GM18868 (cell line): ENCODE results near the gene H6PD.

Experiments used
- ATAC-seq: cut with Tn5 transposase; IDR thresholded peaks from one replicate; pipeline ENCODE4 v1.9.1; 2021; ENCODE audit warnings: mild to moderate bottlenecking, moderate library complexity; ENCODE audit not compliant: unreplicated experiment

H6PD gene

GRCh38 chr1:9203511-9203982, 31.0 kb upstream of the H6PD start:
- ATAC-seq, result no peak

- no peak for ATAC-seq
These were observed 30.3 kb upstream of the H6PD start for GRCh38 chr1:9204156-9204720.

- no peak for ATAC-seq
These were observed 27.5 kb upstream of the H6PD start for GRCh38 chr1:9207086-9207485.

- ATAC-seq, result no peak
These were observed 26.9 kb upstream of the H6PD start for GRCh38 chr1:9207715-9208114.

GRCh38 chr1:9211291-9211811, 23.2 kb upstream of the H6PD start:
- no peak for ATAC-seq

- ATAC-seq, result no peak
These were observed 21.8 kb upstream of the H6PD start for GRCh38 chr1:9212735-9213134.

GRCh38 chr1:9213956-9214355, 20.6 kb upstream of the H6PD start:
- ATAC-seq, result no peak

- ATAC-seq, result no peak
These were observed 15.7 kb upstream of the H6PD start for GRCh38 chr1:9218917-9219316.

GRCh38 chr1:9222846-9223625, 11.5 kb upstream of the H6PD start:
- no peak for ATAC-seq

- ATAC-seq, result no peak
These were observed 9.7 kb upstream of the H6PD start for GRCh38 chr1:9224664-9225410.

GRCh38 chr1:9225411-9225785, 9.2 kb upstream of the H6PD start:
- ATAC-seq, result no peak

GRCh38 chr1:9228609-9229008, 6.0 kb upstream of the H6PD start:
- ATAC-seq, result no peak

GRCh38 chr1:9229549-9229948, 5.0 kb upstream of the H6PD start:
- ATAC-seq, result no peak

- ATAC-seq, result no peak
These were observed 3.6 kb upstream of the H6PD start for GRCh38 chr1:9230869-9231533.

GRCh38 chr1:9231648-9232332, 2.8 kb upstream of the H6PD start:
- no peak for ATAC-seq

- no peak for ATAC-seq
These were observed 1.2 kb upstream of the H6PD start for GRCh38 chr1:9233241-9233941.

GRCh38 chr1:9233942-9234222, 692 bp upstream of the H6PD start:
- no peak for ATAC-seq

GRCh38 chr1:9235096-9235459, 504 bp downstream of the H6PD start:
- no peak for ATAC-seq

GRCh38 chr1:9235560-9235959, 986 bp downstream of the H6PD start:
- no peak for ATAC-seq

GRCh38 chr1:9238134-9238533, 3.6 kb downstream of the H6PD start:
- ATAC-seq, result no peak
